Gastroesophageal sphincter (tissue), 3 donors: ENCODE results near the gene MESP2.

Source experiments
- POLR2A ChIP-seq, 2 donors: fragments of 450-650 bp; IDR thresholded peaks; one replicate each; pipeline ENCODE4 v1.6.1; 2017; ENCODE audit warnings: antibody characterized with exemption in 2 of 2, mild to moderate bottlenecking in 2 of 2, moderate library complexity in 1 of 2
- TF ChIP-seq, protein P1 (sequence below), 4 experiments: fragments of 200-600 bp in 2 of 4; fragments of 450-650 bp in 2 of 4; sonication (generic) in 1 of 4; IDR thresholded peaks; one replicate each; pipeline ENCODE4 v1.5.1; 2017 to 2019; ENCODE audit warnings: antibody characterized with exemption in 4 of 4, mild to moderate bottlenecking in 2 of 4, moderate library complexity in 2 of 4

DNA sequence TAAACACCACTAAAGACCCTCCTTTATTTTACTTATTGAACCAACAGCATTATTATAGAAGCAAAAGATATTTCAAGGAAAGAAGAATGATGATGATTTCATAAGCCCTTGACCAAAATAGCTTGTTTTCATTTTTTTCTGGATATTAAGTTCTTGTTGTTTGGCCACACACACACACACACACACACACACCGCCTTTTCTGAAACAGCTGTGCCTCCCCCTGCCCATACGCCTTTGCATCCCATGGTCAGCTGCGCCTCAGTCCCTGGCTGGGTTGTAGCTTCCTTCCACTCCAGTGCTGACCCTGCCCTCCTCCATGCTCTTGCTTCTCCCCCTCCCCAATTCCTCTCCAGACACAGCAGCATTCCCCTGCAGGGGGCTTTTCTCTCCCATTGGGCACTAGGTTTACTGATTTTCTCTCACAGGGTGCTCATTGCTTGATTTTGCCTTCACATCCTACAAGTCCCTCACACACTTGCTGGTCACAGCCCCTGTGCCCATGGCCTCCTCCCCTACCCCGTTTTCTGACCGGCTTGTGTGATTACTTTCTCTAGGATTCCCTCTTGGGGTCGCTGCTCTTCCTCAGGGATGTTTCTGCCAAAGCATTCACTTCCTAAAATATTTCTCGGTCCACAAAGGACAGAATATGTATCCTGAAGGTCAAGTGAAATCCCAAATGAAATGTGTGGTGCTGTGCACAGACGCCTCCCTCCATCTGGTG lies 43.5 kb upstream of the MESP2 start:
- TF ChIP-seq, protein P1, sequence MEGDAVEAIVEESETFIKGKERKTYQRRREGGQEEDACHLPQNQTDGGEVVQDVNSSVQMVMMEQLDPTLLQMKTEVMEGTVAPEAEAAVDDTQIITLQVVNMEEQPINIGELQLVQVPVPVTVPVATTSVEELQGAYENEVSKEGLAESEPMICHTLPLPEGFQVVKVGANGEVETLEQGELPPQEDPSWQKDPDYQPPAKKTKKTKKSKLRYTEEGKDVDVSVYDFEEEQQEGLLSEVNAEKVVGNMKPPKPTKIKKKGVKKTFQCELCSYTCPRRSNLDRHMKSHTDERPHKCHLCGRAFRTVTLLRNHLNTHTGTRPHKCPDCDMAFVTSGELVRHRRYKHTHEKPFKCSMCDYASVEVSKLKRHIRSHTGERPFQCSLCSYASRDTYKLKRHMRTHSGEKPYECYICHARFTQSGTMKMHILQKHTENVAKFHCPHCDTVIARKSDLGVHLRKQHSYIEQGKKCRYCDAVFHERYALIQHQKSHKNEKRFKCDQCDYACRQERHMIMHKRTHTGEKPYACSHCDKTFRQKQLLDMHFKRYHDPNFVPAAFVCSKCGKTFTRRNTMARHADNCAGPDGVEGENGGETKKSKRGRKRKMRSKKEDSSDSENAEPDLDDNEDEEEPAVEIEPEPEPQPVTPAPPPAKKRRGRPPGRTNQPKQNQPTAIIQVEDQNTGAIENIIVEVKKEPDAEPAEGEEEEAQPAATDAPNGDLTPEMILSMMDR (IDR thresholded peaks at IDR 0.05), result no peak
- TF ChIP-seq POLR2A (IDR thresholded peaks at IDR 0.05), result no peak
